Mucosa of descending colon (tissue), 3 donors: Measurements from ENCODE around the gene PTCH2. TPM values are rescaled to one million over a fixed set of nuclear protein-coding genes. Genes with fewer than 3 reads are reported as not detected.

Source experiments
- ATAC-seq: fragments of 200-7000 bp; cut with Tn5 transposase; one replicate; pipeline ENCODE4 v1.9.1; 2020; ENCODE audit warnings: mild to moderate bottlenecking, moderate library complexity
- DNase-seq, 3 donors: peaks; one replicate each; pipeline ENCODE4 v3.0.0-alpha.2; 2020
- H3K36me3 ChIP-seq: fragments of 200-600 bp; one replicate; pipeline ENCODE4 v1.8.0; 2021; ENCODE audit warnings: low read depth, mild to moderate bottlenecking
- H3K4me1 ChIP-seq: fragments of 200-600 bp; one replicate; pipeline ENCODE4 v1.8.0; 2021; ENCODE audit warnings: low read depth, mild to moderate bottlenecking
- H3K4me3 ChIP-seq: fragments of 200-600 bp; one replicate; pipeline ENCODE4 v1.8.0; 2021; ENCODE audit warnings: mild to moderate bottlenecking
- H3K9me3 ChIP-seq: fragments of 200-600 bp; one replicate; pipeline ENCODE4 v1.8.0; 2021; ENCODE audit warnings: mild to moderate bottlenecking
- intact Hi-C, 2 donors: fragments of 100-400 bp; cut with DNase I in 1 of 2; cut with micrococcal nuclease in 1 of 2; formaldehyde crosslinking; loops; one replicate each; pipeline versions ENCODE4 v1.11.0 to v1.11.1; 2022; cut with DNase I, micrococcal nuclease
- total RNA-seq, 3 donors: library from RNA; stranded (reverse); fragmentation: NEBNext Ultra II Directional in 2 of 3; extraction: Animal tissue kit (Norgen Biotek cat#: 25700) in 2 of 3; gene quantifications; one replicate each; pipeline versions ENCODE4 v1.2.1 to v1.2.4, GENCODE V29; 2021 to 2023
- TF ChIP-seq, protein P1 (sequence below): fragments of 200-600 bp; IDR thresholded peaks from one replicate; pipeline ENCODE4 v1.8.0; 2022; ENCODE audit warnings: antibody characterized with exemption, mild to moderate bottlenecking
- donor health status: DM: no; HTN: no; CAD: no; lungs with moderate emphysema.
- donor health status: DM: no; HTN: no; CAD: no.
- donor health status: DM: no; HTN: yes; CAD: no.

Gene PTCH2
- total RNA-seq, 3 donors from 2014 or later, result 0.39 to 2.7 (median 0.64) TPM

DNA sequence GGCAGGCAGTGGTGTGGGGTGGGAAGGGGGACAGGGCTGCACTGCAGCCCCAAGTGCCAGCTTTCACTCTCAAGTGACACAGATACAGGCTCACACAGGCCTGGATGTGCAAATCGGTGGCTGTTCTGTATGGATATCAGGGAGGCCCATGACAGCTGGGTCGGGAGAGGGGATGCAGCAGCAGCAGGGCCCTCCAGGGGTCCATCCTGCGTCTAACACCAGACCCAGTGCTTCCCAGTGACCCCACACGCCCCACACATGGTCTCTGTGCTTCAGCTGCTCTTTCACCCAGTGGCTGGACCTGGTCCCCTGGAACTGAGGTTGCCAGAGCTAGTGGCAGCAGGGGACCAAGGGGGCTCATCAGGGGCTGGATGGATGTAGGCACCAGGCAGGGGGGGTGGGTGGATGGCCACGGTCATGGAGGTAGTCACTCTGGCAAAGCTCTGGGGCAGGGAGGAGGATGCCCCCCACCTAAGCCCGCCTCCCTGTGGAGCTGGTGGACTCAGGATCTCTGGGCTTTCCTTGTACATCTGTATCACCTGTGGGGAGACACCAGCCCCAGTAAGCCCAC lies 20.8 kb downstream of the PTCH2 start:
- no peaks in the 10 kb centered on the region for H3K36me3 ChIP-seq
- no peak overlapping the region for H3K4me3 ChIP-seq
- peaks cover 5% of the 10 kb centered on the region for H3K4me1 ChIP-seq
- TF ChIP-seq, protein P1, sequence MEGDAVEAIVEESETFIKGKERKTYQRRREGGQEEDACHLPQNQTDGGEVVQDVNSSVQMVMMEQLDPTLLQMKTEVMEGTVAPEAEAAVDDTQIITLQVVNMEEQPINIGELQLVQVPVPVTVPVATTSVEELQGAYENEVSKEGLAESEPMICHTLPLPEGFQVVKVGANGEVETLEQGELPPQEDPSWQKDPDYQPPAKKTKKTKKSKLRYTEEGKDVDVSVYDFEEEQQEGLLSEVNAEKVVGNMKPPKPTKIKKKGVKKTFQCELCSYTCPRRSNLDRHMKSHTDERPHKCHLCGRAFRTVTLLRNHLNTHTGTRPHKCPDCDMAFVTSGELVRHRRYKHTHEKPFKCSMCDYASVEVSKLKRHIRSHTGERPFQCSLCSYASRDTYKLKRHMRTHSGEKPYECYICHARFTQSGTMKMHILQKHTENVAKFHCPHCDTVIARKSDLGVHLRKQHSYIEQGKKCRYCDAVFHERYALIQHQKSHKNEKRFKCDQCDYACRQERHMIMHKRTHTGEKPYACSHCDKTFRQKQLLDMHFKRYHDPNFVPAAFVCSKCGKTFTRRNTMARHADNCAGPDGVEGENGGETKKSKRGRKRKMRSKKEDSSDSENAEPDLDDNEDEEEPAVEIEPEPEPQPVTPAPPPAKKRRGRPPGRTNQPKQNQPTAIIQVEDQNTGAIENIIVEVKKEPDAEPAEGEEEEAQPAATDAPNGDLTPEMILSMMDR, result no peak
- intact Hi-C loops, result no loop called here
- ATAC-seq (no peak), DNase-seq (peak in 1 of 3 donors; percentile 50)
- H3K9me3 ChIP-seq, result no peaks in the 10 kb centered on the region

- intact Hi-C loops, result no loop called here
- no peaks in the 10 kb centered on the region for H3K36me3 ChIP-seq
- peak in 1 of 3 donors; percentile 45 for DNase-seq
- H3K4me3 ChIP-seq, result no peak overlapping the region
- TF ChIP-seq, protein P1, result no peak
- ATAC-seq, result no peak
- H3K4me1 ChIP-seq, result peaks cover 5% of the 10 kb centered on the region
- H3K9me3 ChIP-seq, result no peaks in the 10 kb centered on the region
Measured at GRCh38 chr1:44821240-44821715, 21.8 kb downstream of the PTCH2 start.

- Histone ChIP-seq H3K4me1 (peaks cover 5% of the 10 kb centered on the region), H3K9me3 (no peaks in the 10 kb centered on the region), H3K4me3 (peak overlapping the region; percentile 4), H3K36me3 (no peaks in the 10 kb centered on the region)
- intact Hi-C loops, result no loop called here
- ATAC-seq, result peak; percentile 11
- peak in 1 of 3 donors; percentile 32 for DNase-seq
- TF ChIP-seq, protein P1, result no peak
Measured at GRCh38 chr1:44820328-44821239, 22.5 kb downstream of the PTCH2 start.

DNA sequence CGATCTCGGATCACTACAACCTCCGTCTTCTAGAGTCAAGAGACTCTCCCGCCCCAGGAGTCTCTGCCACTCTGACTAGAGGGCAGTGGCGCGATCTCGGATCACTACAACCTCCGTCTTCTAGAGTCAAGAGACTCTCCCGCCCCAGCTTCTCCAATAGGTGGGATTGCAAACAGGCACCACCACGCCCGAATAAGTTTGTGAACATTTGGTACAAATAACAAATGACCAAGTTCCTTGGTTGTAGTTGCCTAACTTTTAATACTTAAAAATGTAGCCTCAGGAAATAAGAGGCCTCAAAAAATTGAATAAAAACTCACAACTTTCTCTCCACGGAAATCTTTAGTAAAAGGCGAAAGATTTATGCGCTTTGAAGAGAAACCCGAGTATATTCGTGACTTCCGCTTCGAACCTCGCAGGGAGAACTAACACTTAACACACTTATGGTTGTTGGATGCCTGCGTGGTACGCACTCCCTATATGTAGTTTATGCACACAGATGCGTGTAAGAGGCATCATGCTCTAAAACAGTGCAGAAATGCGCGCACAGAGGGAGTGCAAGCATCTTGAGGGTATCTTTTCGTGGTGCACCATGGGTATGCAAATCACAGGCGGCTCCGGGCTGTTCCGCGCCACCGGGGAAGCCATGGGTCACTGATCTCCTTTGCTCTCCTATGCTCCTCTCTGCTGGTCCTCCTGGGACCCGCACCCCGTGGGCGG lies 23.3 kb downstream of the PTCH2 start:
- Histone ChIP-seq H3K9me3 (no peaks in the 10 kb centered on the region), H3K4me3 (peak overlapping the region; percentile 4), H3K4me1 (peaks cover 5% of the 10 kb centered on the region), H3K36me3 (no peaks in the 10 kb centered on the region)
- ATAC-seq (peak; percentile 90), DNase-seq (peak; percentile 85 to 90 (median 87))
- intact Hi-C loops, result no loop called here
- TF ChIP-seq, protein P1, result no peak

- Histone ChIP-seq H3K4me3 (no peak overlapping the region), H3K9me3 (no peaks in the 10 kb centered on the region), H3K4me1 (peaks cover 8% of the 10 kb centered on the region), H3K36me3 (no peaks in the 10 kb centered on the region)
- intact Hi-C loops, result no loop called here
- ATAC-seq (peak; percentile 3), DNase-seq (no peak)
- TF ChIP-seq, protein P1, result no peak
Measured at GRCh38 chr1:44819196-44819607, 23.9 kb downstream of the PTCH2 start.
